ENCODE measurements around the gene OXSM. TPM values are rescaled to one million over a fixed set of nuclear protein-coding genes. Genes with fewer than 3 reads are reported as not detected.

OXSM gene
- total RNA-seq, 1 donor from 2014 or later, result 8.5 TPM

Other genes starting within 250 kb of the OXSM start
- gene TOP2B, start 125.2 kb upstream of the OXSM start, total RNA-seq, result 83.4 TPM
- 33.4 TPM for gene NGLY1, start 6.6 kb upstream of the OXSM start, total RNA-seq

Measured in upper lobe of right lung (tissue), 1 donor.